HG03095 (cell line): ENCODE data around the gene PDE3A.
"Not testable (repeated sequence)": the region's sequence is repeated elsewhere in the genome, so short reads cannot be mapped to it uniquely, and the experiment has no call there.

Experiments
- ATAC-seq: cut with Tn5 transposase; IDR thresholded peaks from one replicate; pipeline ENCODE4 v1.9.1; 2021; ENCODE audit warnings: moderate library complexity; ENCODE audit not compliant: unreplicated experiment

PDE3A gene

GRCh38 chr12:20368114-20368650 is at the start of gene PDE3A:
Gene PDE3A (plus strand): TSS chr12:20368537. CDS start chr12:20369285, 748 bp downstream.
- no peak for ATAC-seq

GRCh38 chr12:20319366-20319765 is 49.0 kb upstream of the PDE3A start:
- ATAC-seq = no peak

- no peak for ATAC-seq
Observed at GRCh38 chr12:20320552-20320951, 47.8 kb upstream of the PDE3A start.

GRCh38 chr12:20330826-20331505 is 37.4 kb upstream of the PDE3A start:
- ATAC-seq = not testable (repeated sequence)

GRCh38 chr12:20339060-20339459 is 29.3 kb upstream of the PDE3A start:
- ATAC-seq = no peak

- no peak for ATAC-seq
Observed at GRCh38 chr12:20342111-20342510, 26.2 kb upstream of the PDE3A start.

GRCh38 chr12:20345866-20346265 is 22.5 kb upstream of the PDE3A start:
- no peak for ATAC-seq

- ATAC-seq = no peak
Observed at GRCh38 chr12:20350026-20350425, 18.3 kb upstream of the PDE3A start.

GRCh38 chr12:20350495-20350894 is 17.8 kb upstream of the PDE3A start:
- ATAC-seq = no peak

- ATAC-seq = no peak
Observed at GRCh38 chr12:20351406-20351805, 16.9 kb upstream of the PDE3A start.

- ATAC-seq = no peak
Observed at GRCh38 chr12:20356048-20356447, 12.3 kb upstream of the PDE3A start.

GRCh38 chr12:20360407-20360806 is 7.9 kb upstream of the PDE3A start:
- ATAC-seq = no peak

- no peak for ATAC-seq
Observed at GRCh38 chr12:20361416-20361815, 6.9 kb upstream of the PDE3A start.

GRCh38 chr12:20364501-20364900 is 3.8 kb upstream of the PDE3A start:
- ATAC-seq = no peak

- ATAC-seq = no peak
Observed at GRCh38 chr12:20366776-20367409, 1.4 kb upstream of the PDE3A start.

GRCh38 chr12:20367583-20368113 is 689 bp upstream of the PDE3A start:
- ATAC-seq = no peak

- no peak for ATAC-seq
Observed at GRCh38 chr12:20368651-20369304, 441 bp downstream of the PDE3A start.

- ATAC-seq = no peak
Observed at GRCh38 chr12:20369305-20370013, 1.1 kb downstream of the PDE3A start.

- no peak for ATAC-seq
Observed at GRCh38 chr12:20370014-20370386, 1.7 kb downstream of the PDE3A start.

GRCh38 chr12:20370866-20371519 is 2.7 kb downstream of the PDE3A start:
- ATAC-seq = no peak
